Peyer's patch (tissue), 4 donors: ENCODE data around the gene ACSL6.

Source experiments
- POLR2A ChIP-seq, 2 donors: fragments of 450-650 bp; IDR thresholded peaks; one replicate each; pipeline ENCODE4 v1.5.1; 2017; ENCODE audit warnings: antibody characterized with exemption in 2 of 2, mild to moderate bottlenecking in 2 of 2, moderate library complexity in 2 of 2
- TF ChIP-seq, protein P1 (sequence below), 6 experiments: fragments of 450-650 bp in 4 of 6; fragments of 200-600 bp in 2 of 6; sonication (generic) in 1 of 6; IDR thresholded peaks; one replicate each; pipeline ENCODE4 v1.5.1; 2017 to 2019; ENCODE audit warnings: antibody characterized with exemption in 6 of 6, mild to moderate bottlenecking in 3 of 6, moderate library complexity in 1 of 6

DNA sequence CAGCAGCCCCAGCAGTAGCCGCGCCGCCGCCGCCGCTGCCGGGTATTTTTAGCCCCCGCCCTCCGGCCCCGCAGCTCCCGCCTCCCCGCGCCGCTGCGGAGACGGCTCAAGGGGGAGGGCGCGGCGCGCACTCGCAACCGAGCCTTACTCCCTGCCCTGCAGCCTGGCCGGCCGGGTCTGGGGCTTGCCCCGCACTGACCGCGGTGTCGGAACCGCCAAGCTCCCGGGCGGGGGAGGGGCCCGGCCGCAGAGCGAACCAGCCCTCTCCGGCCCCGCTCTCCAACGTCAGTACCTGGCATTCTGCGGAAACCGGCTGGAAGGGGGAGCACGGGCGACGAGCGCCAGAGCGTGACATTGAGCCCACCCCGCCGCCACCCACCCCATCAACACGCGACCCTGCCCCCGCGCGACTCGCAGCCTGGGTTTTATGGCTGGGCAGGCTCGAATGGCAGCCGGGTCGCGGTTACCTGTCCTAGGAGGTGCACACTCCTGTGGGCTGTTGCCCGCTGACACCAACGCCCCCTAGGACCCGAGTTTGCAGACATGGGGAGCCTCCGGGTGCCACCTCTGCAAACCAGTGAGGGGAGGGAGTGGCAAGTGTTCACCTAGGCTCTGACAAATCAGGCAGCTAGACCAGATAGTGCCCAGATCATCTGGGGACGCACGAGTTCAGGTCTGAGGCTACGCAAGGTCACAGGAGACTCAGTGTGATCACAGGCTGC lies at the start of gene ACSL6:
- TF ChIP-seq, protein P1, sequence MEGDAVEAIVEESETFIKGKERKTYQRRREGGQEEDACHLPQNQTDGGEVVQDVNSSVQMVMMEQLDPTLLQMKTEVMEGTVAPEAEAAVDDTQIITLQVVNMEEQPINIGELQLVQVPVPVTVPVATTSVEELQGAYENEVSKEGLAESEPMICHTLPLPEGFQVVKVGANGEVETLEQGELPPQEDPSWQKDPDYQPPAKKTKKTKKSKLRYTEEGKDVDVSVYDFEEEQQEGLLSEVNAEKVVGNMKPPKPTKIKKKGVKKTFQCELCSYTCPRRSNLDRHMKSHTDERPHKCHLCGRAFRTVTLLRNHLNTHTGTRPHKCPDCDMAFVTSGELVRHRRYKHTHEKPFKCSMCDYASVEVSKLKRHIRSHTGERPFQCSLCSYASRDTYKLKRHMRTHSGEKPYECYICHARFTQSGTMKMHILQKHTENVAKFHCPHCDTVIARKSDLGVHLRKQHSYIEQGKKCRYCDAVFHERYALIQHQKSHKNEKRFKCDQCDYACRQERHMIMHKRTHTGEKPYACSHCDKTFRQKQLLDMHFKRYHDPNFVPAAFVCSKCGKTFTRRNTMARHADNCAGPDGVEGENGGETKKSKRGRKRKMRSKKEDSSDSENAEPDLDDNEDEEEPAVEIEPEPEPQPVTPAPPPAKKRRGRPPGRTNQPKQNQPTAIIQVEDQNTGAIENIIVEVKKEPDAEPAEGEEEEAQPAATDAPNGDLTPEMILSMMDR (IDR thresholded peaks at IDR 0.05), result no peak
- TF ChIP-seq POLR2A (IDR thresholded peaks at IDR 0.05), result no peak
